Neural progenitor cell (in vitro differentiated cells): ENCODE measurements around the gene KATNA1. TPM values are rescaled to one million over a fixed set of nuclear protein-coding genes. Genes with fewer than 3 reads are reported as not detected.

Source experiments
- DNase-seq: peaks from one replicate; pipeline ENCODE4 v3.0.0-alpha.2; 2016; ENCODE audit warnings: low spot score
- H2AFZ ChIP-seq: fragments of 200-600 bp; sonication (generic); replicated peaks from 2 replicates; pipeline ENCODE4 v1.6.1; 2016; ENCODE audit warnings: antibody characterized with exemption
- H3F3A ChIP-seq: fragments of 200-600 bp; sonication (generic); 2 replicates; pipeline ENCODE4 v1.6.1; 2016; ENCODE audit warnings: antibody characterized with exemption, low read depth
- H3K27ac ChIP-seq: fragments of 200-600 bp; sonication (generic); 2 replicates; pipeline ENCODE4 v1.5.1; 2016; ENCODE audit warnings: mild to moderate bottlenecking
- H3K27me3 ChIP-seq: fragments of 200-600 bp; sonication (generic); 2 replicates; pipeline ENCODE4 v1.6.1; 2016; ENCODE audit warnings: mild to moderate bottlenecking, moderate library complexity
- H3K36me3 ChIP-seq: fragments of 200-600 bp; sonication (generic); 2 replicates; pipeline ENCODE4 v1.5.1; 2016
- H3K4me1 ChIP-seq: fragments of 200-600 bp; sonication (generic); 2 replicates; pipeline ENCODE4 v1.6.1; 2016; ENCODE audit warnings: mixed run types
- H3K4me2 ChIP-seq: fragments of 200-600 bp; sonication (generic); 2 replicates; pipeline ENCODE4 v1.6.1; 2016
- H3K4me3 ChIP-seq: fragments of 200-600 bp; sonication (generic); 2 replicates; pipeline ENCODE4 v1.5.1; 2016
- H3K79me2 ChIP-seq: fragments of 200-600 bp; sonication (generic); 2 replicates; pipeline ENCODE4 v1.6.1; 2016; ENCODE audit warnings: low read depth
- H3K9ac ChIP-seq: fragments of 200-600 bp; sonication (generic); 2 replicates; pipeline ENCODE4 v1.6.1; 2016
- H3K9me3 ChIP-seq: fragments of 200-600 bp; sonication (generic); 2 replicates; pipeline ENCODE4 v1.5.1; 2016; ENCODE audit warnings: low read depth
- H4K20me1 ChIP-seq: fragments of 200-600 bp; sonication (generic); 2 replicates; pipeline ENCODE4 v1.6.1; 2016; ENCODE audit warnings: low read depth
- H3K27ac Mint-ChIP-seq: 3 replicates; pipeline ENCODE4 v1.8.0; 2021; ENCODE audit warnings: mixed read lengths
- H3K27me3 Mint-ChIP-seq: 2 replicates; pipeline ENCODE4 v1.8.0; 2022; ENCODE audit warnings: low read depth, mild to moderate bottlenecking, inconsistent platforms, moderate library complexity, mixed read lengths; ENCODE audit not compliant: insufficient read depth
- H3K36me3 Mint-ChIP-seq: 3 replicates; pipeline ENCODE4 v1.8.0; 2021; ENCODE audit warnings: mixed read lengths
- H3K4me1 Mint-ChIP-seq: 3 replicates; pipeline ENCODE4 v1.8.0; 2021; ENCODE audit warnings: mixed read lengths
- H3K4me3 Mint-ChIP-seq: 3 replicates; pipeline ENCODE4 v1.8.0; 2021; ENCODE audit warnings: mild to moderate bottlenecking, moderate library complexity, mixed read lengths
- H3K9me3 Mint-ChIP-seq: 3 replicates; pipeline ENCODE4 v1.8.0; 2020; ENCODE audit warnings: mixed read lengths
- EZH2 ChIP-seq: fragments of 200-600 bp; sonication (generic); IDR thresholded peaks from 2 replicates; pipeline ENCODE4 v1.6.1; 2017; ENCODE audit warnings: antibody characterized with exemption, mild to moderate bottlenecking, moderate library complexity
- EZH2phosphoT487 ChIP-seq: fragments of 200-600 bp; sonication (generic); IDR thresholded peaks from 2 replicates; pipeline ENCODE4 v1.6.1; 2017; ENCODE audit warnings: antibody characterized with exemption
- total RNA-seq: library from RNA; depleted of rRNA; stranded (reverse); fragments of >200 nt; gene quantifications from 2 replicates; pipeline ENCODE4 v1.2.3, GENCODE V29; 2015; ENCODE audit warnings: low replicate concordance
- TF ChIP-seq, protein P1 (sequence below): fragments of 200-600 bp; sonication (generic); IDR thresholded peaks from 2 replicates; pipeline ENCODE4 v1.5.1; 2017; ENCODE audit warnings: antibody characterized with exemption, mild to moderate bottlenecking

Gene KATNA1
- total RNA-seq, 1 donor from 2014 or later: 18.9 TPM

- Histone ChIP-seq H3K36me3 (no peaks in the 10 kb centered on the region), H3F3A (peaks cover 19% of the 10 kb centered on the region), H3K4me2 (peak overlapping the region; percentile 84), H2AFZ (no peak overlapping the region), H3K4me3 (peak overlapping the region; percentile 65), H3K4me1 (peaks cover 6% of the 10 kb centered on the region), H4K20me1 (no peaks in the 10 kb centered on the region), H3K9me3 (no peaks in the 10 kb centered on the region), H3K9ac (no peak overlapping the region), H3K27ac (no peak overlapping the region), H3K79me2 (peaks cover 41% of the 10 kb centered on the region), H3K27me3 (no peaks in the 10 kb centered on the region)
- no peak overlapping the region for H3K27ac Mint-ChIP-seq
- peaks cover under 1% of the 10 kb centered on the region for H3K36me3 Mint-ChIP-seq
- H3K9me3 Mint-ChIP-seq: no peaks in the 10 kb centered on the region
- H3K4me1 Mint-ChIP-seq: peaks cover 10% of the 10 kb centered on the region
- H3K4me3 Mint-ChIP-seq: no peak overlapping the region
- DNase-seq: no peak
- TF ChIP-seq, protein P1, sequence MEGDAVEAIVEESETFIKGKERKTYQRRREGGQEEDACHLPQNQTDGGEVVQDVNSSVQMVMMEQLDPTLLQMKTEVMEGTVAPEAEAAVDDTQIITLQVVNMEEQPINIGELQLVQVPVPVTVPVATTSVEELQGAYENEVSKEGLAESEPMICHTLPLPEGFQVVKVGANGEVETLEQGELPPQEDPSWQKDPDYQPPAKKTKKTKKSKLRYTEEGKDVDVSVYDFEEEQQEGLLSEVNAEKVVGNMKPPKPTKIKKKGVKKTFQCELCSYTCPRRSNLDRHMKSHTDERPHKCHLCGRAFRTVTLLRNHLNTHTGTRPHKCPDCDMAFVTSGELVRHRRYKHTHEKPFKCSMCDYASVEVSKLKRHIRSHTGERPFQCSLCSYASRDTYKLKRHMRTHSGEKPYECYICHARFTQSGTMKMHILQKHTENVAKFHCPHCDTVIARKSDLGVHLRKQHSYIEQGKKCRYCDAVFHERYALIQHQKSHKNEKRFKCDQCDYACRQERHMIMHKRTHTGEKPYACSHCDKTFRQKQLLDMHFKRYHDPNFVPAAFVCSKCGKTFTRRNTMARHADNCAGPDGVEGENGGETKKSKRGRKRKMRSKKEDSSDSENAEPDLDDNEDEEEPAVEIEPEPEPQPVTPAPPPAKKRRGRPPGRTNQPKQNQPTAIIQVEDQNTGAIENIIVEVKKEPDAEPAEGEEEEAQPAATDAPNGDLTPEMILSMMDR: no peak
- TF ChIP-seq EZH2phosphoT487 (no peak), EZH2 (no peak)
- H3K27me3 Mint-ChIP-seq: peaks cover 2% of the 10 kb centered on the region
Observed at GRCh38 chr6:149646599-149646998, 1.9 kb downstream of the KATNA1 start.

DNA sequence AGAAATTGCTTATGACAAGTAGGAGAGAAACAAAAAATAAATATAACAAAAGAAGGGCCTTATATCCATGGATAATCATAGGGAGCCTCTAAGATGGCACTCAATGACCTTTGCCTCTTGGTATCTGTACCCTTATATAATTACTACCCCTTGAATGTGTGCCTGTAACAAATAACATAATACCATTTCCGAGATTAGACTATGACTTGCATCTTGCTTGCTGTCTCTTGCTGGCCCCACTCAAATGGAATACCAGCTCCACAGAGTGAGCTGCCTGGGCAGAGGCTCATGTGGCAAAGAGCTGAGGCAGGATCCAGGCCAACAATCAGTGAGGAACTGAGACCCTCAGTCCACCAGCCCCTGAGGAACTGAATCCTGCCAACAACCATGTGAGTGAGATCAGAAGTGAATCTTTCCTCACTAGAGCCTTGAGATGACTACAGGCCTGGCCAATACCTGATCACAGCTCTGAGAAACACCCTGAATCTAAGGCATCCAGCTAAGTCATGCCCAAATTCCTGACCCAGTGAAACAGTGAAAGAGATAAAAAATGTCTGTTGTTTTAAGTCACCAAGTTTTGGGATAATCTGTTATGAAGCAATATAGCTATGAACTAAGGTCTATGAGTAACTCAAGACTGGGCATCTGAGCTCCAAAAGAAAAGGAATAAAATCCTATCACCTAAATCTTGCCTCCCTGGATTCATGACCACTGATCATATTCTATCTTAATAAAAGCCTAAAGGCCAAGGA, 5.5 kb downstream of the KATNA1 start:
- peaks cover 6% of the 10 kb centered on the region for H3K4me1 ChIP-seq
- H3K9me3 ChIP-seq: no peaks in the 10 kb centered on the region
- H3K36me3 ChIP-seq: no peaks in the 10 kb centered on the region
- H2AFZ ChIP-seq: no peak overlapping the region
- Mint-ChIP-seq H3K9me3 (no peaks in the 10 kb centered on the region), H3K36me3 (peaks cover 6% of the 10 kb centered on the region), H3K27me3 (no peaks in the 10 kb centered on the region), H3K27ac (no peak overlapping the region), H3K4me1 (peaks cover 7% of the 10 kb centered on the region), H3K4me3 (no peak overlapping the region)
- DNase-seq: no peak
- TF ChIP-seq EZH2phosphoT487: no peak
- TF ChIP-seq EZH2: no peak
- TF ChIP-seq, protein P1: no peak
- no peak overlapping the region for H3K4me3 ChIP-seq
- peaks cover 52% of the 10 kb centered on the region for H3K79me2 ChIP-seq
- peaks cover 6% of the 10 kb centered on the region for H3F3A ChIP-seq
- no peaks in the 10 kb centered on the region for H3K27me3 ChIP-seq
- no peak overlapping the region for H3K27ac ChIP-seq
- H3K9ac ChIP-seq: no peak overlapping the region
- no peaks in the 10 kb centered on the region for H4K20me1 ChIP-seq
- H3K4me2 ChIP-seq: no peak overlapping the region

GRCh38 chr6:149636124-149636523, 12.4 kb downstream of the KATNA1 start:
- no peaks in the 10 kb centered on the region for H3K4me1 Mint-ChIP-seq
- no peak overlapping the region for H3K4me3 Mint-ChIP-seq
- no peaks in the 10 kb centered on the region for H3K27me3 Mint-ChIP-seq
- Histone ChIP-seq H4K20me1 (no peaks in the 10 kb centered on the region), H3K9ac (no peak overlapping the region), H3K4me1 (no peaks in the 10 kb centered on the region), H3K4me3 (no peak overlapping the region), H3F3A (no peaks in the 10 kb centered on the region), H3K27me3 (no peaks in the 10 kb centered on the region), H2AFZ (no peak overlapping the region), H3K27ac (no peak overlapping the region), H3K9me3 (no peaks in the 10 kb centered on the region), H3K79me2 (peaks cover 8% of the 10 kb centered on the region), H3K4me2 (no peak overlapping the region), H3K36me3 (no peaks in the 10 kb centered on the region)
- no peak for DNase-seq
- H3K9me3 Mint-ChIP-seq: no peaks in the 10 kb centered on the region
- TF ChIP-seq, protein P1: no peak
- no peak for TF ChIP-seq EZH2phosphoT487
- TF ChIP-seq EZH2: no peak
- H3K27ac Mint-ChIP-seq: no peak overlapping the region
- H3K36me3 Mint-ChIP-seq: peaks cover 4% of the 10 kb centered on the region
